PFSK-1 (cell line): ENCODE data around the gene SSR2.

Source experiments
- FOXP2 ChIP-seq: optimal IDR thresholded peaks from 2 replicates; pipeline ENCODE3; 2011; ENCODE audit warnings: borderline replicate concordance, control low read depth, inconsistent platforms; ENCODE audit not compliant: insufficient read depth; ENCODE audit errors: extremely low read length, extremely low read depth
- POLR2AphosphoS5 ChIP-seq: IDR thresholded peaks from 2 replicates; pipeline ENCODE4 v1.6.1; 2012; ENCODE audit warnings: low read depth, mild to moderate bottlenecking, control low read depth, low read length, moderate library complexity
- SIN3A ChIP-seq: IDR thresholded peaks from 2 replicates; pipeline ENCODE4 v1.6.1; 2012; ENCODE audit warnings: mild to moderate bottlenecking, low read length, moderate library complexity, borderline replicate concordance; ENCODE audit not compliant: insufficient read depth
- TAF1 ChIP-seq: IDR thresholded peaks from 2 replicates; pipeline ENCODE4 v1.6.1; 2012; ENCODE audit warnings: low read length, control low read depth, borderline replicate concordance; ENCODE audit not compliant: insufficient read depth
- TF ChIP-seq, protein P1 (sequence below), 2 experiments: IDR thresholded peaks; 2 replicates each; pipeline versions ENCODE4 v1.6.1 to v1.8.0; 2011 to 2012; ENCODE audit warnings: low read depth in 2 of 2, low read length in 2 of 2, control low read depth in 1 of 2, inconsistent platforms in 1 of 2, mild to moderate bottlenecking in 1 of 2, moderate library complexity in 1 of 2; ENCODE audit not compliant: insufficient read depth in 1 of 2

The SSR2 gene

DNA sequence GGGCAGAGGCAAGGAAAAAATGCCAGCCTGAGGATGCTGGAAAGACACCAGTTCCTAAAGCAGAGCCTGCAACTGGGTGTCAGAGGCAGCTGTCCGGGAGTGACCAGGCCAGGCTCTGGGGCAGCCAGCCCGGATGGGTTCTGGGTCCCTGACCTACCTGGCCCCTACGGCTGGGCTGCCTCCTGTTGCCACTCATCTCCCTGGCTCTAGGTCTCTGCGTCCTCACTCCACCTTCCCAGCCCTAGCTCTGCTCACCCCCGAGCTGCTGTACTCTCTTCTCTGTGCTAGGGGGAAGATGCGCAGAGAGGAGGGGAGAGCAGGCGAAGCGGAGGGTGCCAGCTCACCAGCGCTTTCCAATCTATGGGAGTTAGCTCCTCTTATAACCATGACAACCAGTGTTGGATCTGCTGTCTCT lies 51.4 kb downstream of the SSR2 start:
- no peak for TF ChIP-seq POLR2AphosphoS5
- TF ChIP-seq, protein P1, sequence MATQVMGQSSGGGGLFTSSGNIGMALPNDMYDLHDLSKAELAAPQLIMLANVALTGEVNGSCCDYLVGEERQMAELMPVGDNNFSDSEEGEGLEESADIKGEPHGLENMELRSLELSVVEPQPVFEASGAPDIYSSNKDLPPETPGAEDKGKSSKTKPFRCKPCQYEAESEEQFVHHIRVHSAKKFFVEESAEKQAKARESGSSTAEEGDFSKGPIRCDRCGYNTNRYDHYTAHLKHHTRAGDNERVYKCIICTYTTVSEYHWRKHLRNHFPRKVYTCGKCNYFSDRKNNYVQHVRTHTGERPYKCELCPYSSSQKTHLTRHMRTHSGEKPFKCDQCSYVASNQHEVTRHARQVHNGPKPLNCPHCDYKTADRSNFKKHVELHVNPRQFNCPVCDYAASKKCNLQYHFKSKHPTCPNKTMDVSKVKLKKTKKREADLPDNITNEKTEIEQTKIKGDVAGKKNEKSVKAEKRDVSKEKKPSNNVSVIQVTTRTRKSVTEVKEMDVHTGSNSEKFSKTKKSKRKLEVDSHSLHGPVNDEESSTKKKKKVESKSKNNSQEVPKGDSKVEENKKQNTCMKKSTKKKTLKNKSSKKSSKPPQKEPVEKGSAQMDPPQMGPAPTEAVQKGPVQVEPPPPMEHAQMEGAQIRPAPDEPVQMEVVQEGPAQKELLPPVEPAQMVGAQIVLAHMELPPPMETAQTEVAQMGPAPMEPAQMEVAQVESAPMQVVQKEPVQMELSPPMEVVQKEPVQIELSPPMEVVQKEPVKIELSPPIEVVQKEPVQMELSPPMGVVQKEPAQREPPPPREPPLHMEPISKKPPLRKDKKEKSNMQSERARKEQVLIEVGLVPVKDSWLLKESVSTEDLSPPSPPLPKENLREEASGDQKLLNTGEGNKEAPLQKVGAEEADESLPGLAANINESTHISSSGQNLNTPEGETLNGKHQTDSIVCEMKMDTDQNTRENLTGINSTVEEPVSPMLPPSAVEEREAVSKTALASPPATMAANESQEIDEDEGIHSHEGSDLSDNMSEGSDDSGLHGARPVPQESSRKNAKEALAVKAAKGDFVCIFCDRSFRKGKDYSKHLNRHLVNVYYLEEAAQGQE (IDR thresholded peaks at IDR 0.05; ENCODE audit: insufficient read depth in 1 of 2, low read depth in 2 of 2, low read length in 2 of 2), result no peak
- no peak for TF ChIP-seq SIN3A
- no peak for TF ChIP-seq TAF1
- no peak for TF ChIP-seq FOXP2

DNA sequence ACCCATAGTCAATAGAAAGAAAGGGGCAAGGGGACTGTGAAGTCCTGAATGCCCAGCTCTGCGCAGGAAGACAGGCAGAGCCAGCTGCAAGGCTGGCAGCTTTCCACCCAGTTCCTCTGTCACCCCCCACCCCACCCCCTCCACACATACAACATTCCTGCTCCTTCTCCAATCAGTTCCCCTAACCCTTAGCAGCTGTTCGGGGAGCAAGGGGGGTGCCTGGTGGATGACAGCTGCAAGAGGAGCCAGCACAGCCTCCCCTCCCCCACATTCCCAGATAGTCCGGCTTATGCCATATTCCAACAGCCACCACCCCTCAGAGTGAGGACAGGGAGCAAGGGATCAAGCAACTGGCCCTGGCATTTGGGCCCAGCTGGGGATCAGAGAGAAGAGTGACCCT lies 52.1 kb downstream of the SSR2 start:
- TF ChIP-seq POLR2AphosphoS5, result no peak
- TF ChIP-seq, protein P1 (IDR thresholded peaks at IDR 0.05; ENCODE audit: insufficient read depth in 1 of 2, low read depth in 2 of 2, low read length in 2 of 2), result no peak

- TF ChIP-seq FOXP2, result no peak
- TF ChIP-seq, protein P1 (IDR thresholded peaks at IDR 0.05; ENCODE audit: insufficient read depth in 1 of 2, low read depth in 2 of 2, low read length in 2 of 2), result no peak
- TF ChIP-seq SIN3A, result no peak
- no peak for TF ChIP-seq TAF1
- TF ChIP-seq POLR2AphosphoS5, result no peak
These were observed 52.7 kb downstream of the SSR2 start for GRCh38 chr1:155968051-155968400.

DNA sequence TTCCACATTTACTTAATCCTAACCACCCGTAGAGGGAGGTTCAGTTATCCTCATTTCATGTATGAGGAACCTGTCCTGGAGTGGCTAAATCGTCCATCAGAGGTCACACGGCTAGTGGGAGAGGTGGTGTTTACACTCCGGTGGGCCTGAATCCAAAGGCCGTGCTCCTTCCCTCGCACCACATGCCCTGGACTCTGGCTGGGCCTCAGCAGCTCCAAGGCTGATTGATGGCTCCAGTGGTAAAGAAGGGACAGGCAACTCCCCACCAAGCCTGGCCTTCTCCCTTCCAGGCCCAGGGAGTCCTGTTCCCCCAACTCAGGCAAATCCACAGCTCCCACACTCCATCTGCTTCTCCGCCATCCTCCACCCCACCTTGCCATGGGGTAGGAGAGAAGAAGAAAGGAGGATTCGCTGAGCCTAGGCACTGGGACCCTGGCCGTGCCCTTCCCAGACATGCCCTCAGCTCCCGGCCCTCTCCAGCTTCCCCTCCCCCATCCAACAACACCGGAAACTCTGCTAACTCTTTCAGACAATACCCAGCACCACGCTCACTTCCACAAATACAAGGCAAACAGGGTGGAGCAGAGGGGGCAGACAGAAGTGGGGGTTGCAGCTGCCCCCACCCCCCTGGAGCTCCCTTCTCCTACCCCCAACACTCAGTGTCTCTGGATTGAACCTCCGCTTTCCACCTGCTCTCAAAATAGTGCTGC lies 53.3 kb downstream of the SSR2 start:
- TF ChIP-seq POLR2AphosphoS5 (no peak), TAF1 (no peak), SIN3A (no peak), FOXP2 (no peak)
- TF ChIP-seq, protein P1 (IDR thresholded peaks at IDR 0.05; ENCODE audit: insufficient read depth in 1 of 2, low read depth in 2 of 2, low read length in 2 of 2), result no peak

GRCh38 chr1:155966750-155967149 lies 54.0 kb downstream of the SSR2 start:
- TF ChIP-seq, protein P1 (IDR thresholded peaks at IDR 0.05; ENCODE audit: insufficient read depth in 1 of 2, low read depth in 2 of 2, low read length in 2 of 2), result no peak
- TF ChIP-seq FOXP2, result no peak
